ENCODE data around the gene RERE.
"Not testable (repeated sequence)": the region's sequence is repeated elsewhere in the genome, so short reads cannot be mapped to it uniquely, and the experiment has no call there.

Gene RERE

DNA sequence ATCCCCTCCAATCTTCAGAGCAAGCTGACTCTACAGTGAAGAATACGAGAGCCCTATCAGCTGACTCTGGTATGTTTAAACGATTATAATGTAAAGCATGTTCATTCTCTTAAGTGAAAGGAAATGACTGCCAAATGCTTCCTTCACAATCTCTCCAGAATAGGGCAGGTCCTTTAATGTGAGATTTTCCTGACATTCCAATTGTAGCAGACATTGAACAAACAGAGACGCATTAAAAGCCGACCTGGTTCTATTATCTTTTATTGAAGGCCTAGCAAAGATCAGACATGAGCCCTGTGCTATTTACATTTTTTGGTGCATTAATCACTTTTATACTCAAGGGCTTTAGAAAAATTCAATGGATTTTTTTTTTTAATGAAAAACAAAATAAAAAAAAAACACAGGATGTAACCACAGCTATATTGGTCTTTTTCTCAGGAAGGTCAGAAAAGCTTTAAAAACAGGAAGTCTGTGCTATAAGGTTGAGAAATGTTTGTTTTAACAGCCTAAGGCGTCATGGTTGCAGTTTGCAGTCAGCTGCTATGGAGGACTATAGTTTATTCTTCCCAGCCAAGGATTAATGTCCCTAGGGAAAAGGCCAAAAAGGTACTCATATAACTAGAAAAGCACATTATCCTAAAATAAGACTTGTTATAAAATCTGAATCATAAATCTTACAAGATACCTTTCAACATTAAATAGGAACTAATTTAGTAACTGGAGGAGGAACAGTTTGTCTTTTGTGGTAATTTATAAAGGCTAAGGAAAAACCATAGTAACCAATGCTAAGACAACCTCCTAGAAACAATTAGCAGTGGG lies 104.8 kb downstream of the RERE start:
- peak; percentile 38 for DNase-seq

DNA sequence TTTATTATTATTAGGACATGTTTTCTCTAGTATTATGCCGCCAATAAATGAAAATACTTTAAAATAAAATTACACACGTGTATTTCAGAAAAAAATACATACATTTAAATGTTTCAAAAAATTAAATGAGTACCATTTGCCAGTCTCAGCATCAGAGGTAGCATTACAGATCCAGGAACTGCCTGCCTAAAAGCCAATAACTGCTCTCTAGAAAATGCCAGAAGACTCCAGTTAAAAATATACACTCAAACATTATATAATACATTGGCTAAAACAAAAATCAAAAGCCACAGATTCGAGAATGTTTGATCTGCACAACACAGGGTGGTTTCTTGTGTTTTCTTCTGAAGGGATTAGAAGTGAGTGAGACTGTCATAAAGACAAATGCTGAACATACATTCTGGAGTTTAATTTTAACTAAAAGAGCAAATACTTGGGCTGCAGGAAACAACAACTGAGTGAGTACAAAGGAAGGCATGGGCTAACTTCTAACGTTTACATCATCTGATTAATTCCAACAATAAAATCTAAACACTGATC lies 105.5 kb downstream of the RERE start:
- no peak for DNase-seq

DNA sequence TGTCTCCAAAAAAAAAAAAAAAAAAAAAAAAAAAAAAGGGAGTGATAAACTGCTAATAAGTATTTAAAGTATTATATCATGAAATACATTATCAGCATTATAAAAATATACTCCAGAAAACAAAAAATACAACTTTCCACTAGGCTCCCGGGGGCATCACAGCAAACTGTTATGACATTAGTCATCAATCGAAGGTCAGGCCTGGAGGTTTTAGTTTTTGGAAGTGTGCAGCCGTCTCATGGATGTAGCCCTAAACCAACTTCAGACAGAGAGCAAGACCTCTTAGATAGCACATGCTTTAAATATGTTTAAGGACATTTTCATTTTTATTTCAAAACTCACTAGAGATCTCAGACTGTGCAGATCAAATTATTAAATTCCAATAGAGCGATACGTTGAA lies 106.3 kb downstream of the RERE start:
- no peak for DNase-seq

DNA sequence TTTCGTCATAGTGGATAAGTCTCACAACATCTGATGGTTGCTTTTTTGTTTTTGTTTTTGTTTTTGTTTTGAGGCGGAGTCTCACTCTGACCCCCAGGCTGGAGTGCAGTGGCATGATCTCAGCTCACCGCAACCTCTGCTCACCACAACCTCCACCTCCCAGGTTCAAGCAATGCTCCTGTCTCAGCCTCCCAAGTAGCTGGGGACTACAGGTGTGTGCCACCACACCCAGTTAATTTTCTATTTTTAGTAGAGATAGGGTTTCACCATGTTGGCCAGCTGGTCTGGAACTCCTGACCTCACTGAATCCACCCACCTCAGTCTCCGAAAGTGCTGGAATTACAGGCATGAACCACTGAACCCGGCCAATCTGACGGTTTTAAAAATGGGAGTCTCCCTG lies 109.2 kb downstream of the RERE start:
- DNase-seq = no peak

DNA sequence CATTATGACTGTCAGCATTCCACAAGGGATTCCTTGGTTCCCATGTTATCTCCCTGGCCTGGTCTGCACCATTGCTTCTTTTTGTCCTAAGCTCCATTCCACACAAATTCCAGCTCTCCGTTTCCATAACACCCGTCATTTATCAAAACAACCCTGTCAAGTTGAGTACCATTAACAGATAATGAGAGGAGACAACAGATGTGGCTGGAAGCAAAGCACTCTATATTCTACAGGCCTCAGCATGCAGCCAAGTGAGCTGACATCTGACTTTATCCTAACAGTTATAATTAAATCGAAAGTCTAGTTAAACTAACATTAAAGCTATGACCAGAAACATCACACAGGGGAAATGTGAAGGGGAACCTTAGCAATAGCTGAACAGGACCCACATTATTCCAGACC lies 110.4 kb downstream of the RERE start:
- no peak for DNase-seq

DNA sequence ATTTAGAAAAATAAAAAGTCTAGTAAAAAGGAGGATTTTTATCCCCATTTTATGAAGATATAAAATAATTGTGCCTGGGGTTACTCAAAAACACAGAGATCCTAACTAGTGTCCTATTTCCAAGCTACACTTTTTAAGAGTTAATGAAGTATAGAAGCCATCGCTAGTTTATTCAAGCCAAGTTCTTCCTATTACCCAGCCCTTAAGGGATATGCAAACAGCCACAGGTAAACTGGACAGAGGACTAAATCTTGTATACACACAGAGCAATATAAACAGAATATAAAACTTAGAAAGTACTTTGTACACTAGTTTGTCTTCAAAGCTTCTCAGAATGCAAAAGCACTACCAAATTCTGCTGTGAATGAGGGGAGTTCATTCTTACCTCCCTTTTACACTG lies 111.1 kb downstream of the RERE start:
- DNase-seq = no peak

DNA sequence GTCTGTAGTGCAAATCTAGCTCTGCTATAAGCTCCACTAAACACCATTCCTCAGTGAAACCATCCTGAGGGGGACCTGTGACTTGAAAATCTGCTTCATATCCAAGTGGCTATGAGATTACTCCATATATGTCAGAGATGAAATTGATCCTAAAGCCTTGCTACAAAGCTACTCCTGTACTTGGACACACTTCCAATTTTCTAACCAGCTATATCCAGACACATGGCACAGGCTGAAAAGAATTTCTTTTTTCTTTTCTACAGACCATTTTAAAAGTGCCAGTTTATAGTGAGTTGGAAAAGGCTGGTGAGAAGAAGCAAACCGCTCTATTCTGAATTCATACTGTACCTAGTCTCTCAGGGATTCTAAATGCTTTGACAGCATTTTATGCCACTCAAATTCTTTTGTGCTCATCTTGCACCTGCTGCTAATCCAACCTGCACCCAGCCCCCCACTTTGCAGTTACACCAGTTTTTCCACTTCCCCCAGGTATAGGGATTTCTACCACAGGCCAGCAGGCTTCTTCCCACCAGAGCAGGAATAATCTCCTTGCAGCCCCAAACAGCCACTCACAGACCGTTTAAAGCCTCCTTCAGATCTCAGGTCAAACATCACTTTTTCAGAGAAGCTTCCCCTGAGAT lies 112.5 kb downstream of the RERE start:
- no peak for DNase-seq

DNA sequence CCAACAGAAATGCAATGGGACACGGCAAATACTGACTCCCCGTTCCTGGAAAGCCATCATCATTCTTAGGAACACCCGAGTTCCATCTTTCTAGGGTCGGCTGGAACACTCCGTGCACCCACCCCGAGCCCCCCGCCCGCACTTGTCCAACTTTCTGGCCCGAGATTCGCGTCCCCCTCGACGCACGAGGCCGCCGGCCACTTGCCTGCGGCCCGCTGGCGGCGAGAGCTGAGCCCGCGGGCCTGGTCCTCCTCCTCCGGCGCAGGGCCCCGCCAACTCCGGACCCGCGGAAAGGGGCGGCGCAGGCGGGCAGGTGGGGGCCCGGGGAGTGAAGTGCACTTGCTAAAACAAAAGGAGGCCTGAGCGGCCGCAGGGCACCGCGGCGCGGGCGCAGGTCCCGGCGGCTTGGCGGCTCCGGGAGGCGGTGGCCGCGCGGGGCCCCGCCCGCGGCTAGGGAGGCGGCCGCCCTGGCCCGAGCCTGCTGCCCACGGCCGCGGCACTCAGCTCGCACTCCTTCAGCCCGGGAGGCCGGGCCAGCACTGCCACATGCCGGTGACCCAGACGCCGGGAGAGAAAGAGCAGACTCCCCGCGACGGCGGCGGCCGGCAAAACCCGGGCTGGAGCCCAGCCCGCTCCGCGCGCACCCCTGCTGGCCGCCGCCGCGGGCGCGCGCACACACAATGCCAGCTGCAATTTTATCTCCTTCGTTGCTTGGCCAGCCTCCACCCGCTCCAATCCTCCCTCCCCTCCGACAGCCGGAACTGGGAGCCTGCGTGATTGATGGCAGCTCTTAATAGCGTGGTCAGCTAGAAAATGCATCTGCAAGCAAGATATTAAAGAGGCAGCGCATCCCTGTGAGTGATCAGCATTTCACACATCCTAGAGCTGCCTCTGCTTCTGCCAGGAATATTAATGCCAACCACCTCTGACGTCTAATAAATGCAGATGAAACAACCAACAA lies 114.3 kb downstream of the RERE start:
- DNase-seq = peak; percentile 93

DNA sequence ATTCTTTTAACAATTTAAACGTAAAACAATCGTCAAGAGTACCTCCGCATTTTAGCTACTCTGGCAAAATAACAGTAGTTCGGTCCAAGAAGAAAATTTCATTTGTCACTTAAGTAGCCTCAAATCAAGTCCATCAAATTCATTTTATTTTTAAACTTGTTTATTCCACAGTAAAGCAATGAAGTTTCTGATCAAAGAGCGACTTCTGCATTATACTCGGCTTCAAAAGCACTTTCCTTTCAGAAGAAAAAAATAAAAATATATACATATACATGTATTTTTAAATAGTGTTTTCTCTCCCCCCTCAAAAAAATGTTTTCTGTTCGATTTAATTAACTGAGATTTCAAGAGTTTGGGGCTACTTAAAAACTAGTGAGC lies 115.0 kb downstream of the RERE start:
- no peak for DNase-seq

DNA sequence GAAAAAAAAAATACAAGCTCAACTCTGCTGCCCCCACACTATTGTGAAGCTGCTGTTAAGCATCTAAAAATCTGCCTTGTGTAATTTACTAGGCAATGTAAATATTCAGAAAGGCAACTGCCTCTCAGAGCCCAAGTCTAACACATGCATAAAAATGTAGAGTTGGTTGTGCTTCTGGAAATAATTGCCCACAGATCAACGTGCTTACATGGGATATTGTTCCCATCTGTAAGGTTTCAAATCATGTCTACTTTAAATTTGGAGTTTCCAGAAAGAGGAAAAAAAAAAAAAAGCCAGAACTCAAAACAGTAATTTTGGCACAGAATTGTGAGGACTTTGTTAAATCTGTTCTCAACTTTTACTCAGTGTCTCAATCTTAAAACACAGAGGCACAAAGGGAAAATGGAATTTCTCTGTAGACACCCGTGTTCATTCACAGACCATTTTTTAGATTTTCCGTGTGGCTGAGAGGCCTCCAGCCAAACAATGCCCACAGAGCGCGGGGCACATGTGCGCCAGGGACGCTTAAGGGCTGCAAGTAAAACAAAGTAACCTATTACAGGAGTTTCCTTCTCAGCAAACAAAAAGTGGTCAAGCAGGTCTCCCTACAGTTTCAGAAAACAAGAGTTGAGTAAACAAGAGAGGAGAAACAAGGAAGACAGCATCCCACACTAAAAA lies 115.5 kb downstream of the RERE start:
- DNase-seq = peak; percentile 43

DNA sequence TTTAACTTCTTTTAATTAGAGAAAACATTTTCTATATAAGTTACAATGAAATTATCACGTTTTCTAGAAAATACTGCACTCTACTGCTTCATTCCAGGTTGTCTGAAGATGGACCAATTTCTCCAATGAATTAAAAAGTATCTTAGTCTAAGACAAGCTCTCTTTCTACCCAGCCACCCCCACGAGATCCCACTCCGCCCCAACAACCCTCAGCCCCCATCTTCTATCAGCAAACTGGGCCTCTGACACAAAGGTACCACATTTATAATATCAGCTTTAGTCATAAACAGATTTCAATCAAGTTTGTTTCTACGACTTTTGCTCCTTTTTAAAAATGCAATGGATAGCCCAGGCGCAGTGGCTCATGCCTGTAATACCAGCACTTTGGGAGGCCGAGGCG lies 117.8 kb downstream of the RERE start:
- DNase-seq = no peak

DNA sequence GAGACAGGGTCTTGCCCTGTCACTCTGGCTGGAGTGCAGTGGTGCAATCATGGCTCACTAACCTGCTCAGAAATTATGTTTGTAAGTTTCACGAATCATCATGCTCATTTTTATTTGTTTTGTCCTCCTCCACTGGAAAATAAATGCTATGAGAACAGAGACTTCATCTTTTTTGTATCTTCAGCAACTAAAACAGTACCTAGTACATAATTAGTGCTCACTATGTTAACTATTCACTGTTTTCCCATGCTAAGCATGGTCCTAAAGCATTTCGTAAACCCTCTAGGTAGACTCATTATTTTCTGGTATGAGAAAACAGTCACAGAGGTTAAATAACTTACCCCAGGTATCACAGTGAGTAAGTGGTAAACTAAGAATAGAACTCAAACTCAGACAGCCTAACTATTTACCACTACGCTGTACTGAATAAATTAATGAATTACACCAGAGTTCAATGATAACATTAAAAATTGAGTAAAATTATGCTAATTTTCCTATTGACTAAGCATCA lies 118.4 kb downstream of the RERE start:
- no peak for DNase-seq

DNA sequence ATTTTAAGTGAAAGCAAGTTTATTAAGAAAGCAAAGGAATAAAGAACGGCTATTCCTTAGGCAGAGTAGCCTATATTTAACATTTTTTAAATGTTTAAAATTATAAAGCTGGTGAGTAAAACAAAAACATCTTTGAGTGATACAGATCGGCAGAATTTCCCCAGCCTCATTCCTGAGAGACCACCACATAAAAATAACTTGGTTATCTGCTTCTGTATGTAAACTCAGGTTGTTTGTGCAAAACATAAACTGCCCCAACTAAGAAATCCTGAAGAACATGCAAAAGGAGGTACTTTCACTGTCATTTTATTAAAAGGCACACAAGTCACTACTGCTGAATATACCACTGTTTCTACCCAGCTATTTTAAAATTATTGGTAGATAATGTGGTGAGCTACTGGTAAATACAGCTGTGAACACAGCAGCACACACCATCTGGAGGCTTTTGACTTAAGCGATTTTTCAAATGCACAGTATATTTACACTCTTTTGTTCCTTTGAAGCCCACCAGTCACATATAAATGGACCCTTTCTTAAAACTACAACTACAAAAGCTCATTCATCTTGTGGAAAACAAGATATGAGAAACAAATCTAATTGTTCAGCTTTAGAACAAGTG lies 119.3 kb downstream of the RERE start:
- DNase-seq = no peak

DNA sequence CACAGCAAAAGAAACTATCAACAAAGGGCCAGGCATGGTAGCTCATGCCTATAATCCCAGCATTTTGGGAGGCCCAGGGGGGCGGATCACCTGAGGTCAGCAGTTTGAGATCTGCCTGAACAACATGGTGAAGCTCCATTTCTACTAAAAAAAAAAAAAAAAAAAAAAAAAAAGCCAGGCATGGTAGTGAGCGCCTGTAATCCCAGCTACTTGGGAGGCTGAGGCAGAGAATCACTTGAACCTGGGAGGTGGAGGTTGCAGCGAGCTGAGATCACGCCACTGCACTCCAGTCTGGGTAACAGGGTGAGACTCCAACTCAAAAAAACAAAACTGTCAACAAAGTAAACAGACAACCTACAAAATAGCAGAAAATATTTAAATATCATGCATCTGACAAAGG lies 122.0 kb downstream of the RERE start:
- not testable (repeated sequence) for DNase-seq

DNA sequence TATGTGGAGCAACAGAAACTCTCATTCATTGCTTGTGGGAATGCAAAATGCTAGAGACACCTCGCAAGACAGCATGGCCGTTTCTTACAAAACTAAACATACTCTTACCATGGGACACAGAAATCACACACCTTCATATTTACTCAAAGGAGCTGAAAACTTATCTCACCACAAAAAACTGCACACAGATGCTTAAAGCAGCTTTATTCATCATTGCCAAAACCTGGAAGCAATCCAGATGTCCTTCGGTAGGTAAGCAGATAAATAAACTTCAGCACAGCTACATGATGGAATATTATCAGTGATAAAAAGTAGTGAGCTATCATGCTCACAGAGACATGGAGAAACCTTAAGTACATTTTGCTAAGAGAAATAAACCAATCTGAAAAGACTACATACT lies 124.3 kb downstream of the RERE start:
- no peak for DNase-seq

DNA sequence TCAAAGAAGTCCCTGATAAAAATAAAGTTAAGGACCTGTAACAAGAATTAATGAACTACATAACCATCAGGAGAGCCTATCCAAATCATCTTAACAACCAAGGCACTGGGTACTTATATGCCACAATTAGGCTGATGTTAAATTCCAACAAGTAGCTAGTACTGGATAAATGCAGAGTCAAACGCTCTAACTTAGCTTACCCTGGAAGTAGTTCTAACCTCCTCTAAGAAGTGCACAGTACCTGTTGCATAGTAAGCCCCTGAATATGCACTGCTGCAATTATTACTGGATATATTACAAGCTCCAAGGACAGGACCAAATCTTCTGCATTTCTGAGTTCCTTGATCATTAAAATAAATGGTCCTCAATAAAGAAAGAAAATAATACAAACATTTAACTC lies 125.8 kb downstream of the RERE start:
- no peak for DNase-seq

DNA sequence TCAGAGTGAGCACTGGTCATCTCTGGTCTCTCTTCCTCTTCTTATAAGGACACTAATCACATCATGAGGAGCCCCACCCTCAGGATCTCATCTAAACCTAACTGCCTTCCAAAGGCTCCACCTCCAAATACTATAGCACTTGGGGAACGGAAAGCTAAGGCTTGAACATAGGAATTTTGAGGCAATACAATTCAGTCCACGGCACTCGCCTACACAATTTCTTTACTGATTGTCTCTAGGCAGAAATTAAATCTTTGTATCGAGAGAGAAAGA lies 127.3 kb downstream of the RERE start:
- DNase-seq = no peak

DNA sequence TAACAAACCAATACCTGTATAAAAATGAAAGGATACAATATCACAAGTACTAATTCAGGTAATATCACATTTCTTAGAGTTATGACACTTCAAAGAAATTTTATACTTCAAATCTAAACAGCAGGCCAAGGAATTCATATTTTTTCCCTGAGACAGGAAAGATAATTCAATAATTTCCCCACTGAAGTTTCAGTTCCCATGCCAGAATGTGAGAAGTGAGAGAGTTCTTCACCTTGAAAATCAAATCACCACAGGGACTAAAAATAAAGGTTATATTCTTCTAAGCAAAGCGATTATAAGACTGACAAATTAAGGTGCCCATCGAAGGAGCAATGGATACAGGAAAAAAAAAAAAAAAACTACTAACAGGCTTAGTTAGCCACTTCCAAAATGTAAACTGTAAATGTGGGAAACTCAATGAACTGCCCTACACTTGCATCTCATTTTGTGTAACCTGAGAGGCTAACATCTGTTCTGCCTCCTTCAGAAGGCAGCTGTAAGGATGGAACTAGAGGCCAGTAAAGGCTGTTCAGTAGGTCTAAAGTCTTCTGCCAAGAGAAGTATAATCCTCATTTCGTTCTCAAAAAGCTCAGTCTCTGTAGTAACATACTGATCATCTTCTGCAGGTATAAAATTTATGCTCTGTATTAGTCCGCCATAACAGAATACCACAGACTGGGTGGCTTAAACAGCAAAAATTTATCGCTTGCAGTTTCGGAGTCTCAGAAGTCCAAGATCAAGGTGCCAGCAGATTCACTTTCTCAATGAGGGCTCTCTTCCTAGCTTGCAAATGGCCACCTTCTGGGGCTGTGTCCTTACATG lies 127.8 kb downstream of the RERE start:
- no peak for DNase-seq

DNA sequence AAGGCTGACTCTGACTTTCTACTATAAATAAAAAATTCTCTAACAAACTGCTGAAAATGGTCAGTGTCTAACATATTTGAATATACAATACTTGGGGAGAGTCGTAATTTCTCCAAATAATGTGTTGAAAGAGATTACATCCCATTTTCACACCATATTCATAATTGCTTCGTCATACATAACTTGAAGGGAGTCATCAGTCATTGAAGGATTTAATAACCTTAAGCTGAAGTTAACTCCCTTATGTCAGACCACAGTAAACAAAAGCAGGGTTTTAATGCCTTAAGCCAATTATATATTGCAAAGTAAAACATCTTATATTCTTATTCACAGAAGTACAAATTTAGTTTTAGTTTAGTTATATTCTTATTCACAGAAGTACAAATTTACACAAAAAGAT lies 129.9 kb downstream of the RERE start:
- no peak for DNase-seq

DNA sequence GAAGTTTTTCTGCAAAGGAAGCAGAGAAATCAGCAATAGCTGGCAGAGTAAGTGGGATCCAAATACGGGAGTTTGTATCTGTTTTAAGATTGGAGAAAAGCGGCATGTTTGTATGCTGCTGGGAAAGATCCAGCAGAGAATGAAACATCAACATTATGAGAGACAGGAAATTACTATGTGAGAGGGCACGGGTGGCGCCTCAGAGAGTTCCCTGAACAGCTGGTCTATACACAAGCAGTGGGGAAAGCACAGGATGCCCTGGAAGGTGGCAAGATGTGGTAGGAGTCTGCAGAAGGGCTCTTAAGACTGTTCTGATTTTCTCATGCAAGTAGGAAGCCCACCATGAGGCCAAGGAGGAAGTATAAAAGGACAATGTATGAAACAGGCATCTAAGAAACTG lies 130.4 kb downstream of the RERE start:
- peak; percentile 55 for DNase-seq

DNA sequence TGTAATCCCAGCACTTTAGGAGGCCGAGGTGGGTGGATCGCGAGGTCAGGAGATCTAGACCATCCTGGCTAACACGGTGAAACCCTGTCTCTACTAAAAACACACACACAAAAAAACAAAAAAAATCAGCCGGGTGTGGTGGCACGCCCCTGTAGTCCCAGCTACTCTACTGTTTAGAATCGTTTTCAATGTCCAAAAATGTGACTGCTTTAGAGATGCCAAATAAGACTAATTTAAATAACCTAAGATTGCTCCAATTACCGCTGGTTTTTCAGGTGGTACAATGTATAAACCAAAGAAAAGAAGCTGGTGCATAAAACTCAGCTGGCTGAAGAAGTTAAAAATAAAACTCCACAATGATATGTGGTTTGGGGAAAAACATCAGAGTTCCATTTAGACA lies 132.0 kb downstream of the RERE start:
- DNase-seq = no peak
